Activated CD4-positive, alpha-beta T cell treated with anti-CD3 and anti-CD28 coated beads, Interleukin-2, Interleukin-6, amounts not matched to agents 100 ng/mL and 50 ng/mL, durations not matched to agents 16 hours and 8 hours (primary cell): ENCODE data around the gene BYSL.
"Not testable (repeated sequence)": the region's sequence is repeated elsewhere in the genome, so short reads cannot be mapped to it uniquely, and the experiment has no call there.

Experiments
- DNase-seq: peaks from one replicate; pipeline ENCODE4 v3.0.0-alpha.2; 2020

BYSL gene

GRCh38 chr6:41942882-41943281, 21.6 kb downstream of the BYSL start:
- DNase-seq: not testable (repeated sequence)

DNA sequence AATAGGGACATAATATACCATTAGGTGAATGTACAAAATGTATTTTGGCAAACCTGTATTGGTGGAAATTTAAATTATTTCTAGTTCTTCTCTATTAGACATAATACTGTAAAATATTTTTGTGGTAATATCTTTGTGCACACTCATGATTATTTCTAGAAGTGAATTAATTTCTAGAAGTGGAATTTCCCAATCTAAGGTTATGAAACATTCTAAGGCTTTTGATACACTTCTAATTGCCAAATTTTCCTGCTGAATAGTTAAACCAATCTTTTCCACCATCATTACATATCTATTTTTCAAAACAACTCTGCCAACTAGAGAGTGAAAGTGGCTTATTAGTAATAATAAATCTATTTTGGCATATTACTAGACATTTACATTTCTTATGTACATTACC, 22.2 kb downstream of the BYSL start:
- no peak for DNase-seq

DNA sequence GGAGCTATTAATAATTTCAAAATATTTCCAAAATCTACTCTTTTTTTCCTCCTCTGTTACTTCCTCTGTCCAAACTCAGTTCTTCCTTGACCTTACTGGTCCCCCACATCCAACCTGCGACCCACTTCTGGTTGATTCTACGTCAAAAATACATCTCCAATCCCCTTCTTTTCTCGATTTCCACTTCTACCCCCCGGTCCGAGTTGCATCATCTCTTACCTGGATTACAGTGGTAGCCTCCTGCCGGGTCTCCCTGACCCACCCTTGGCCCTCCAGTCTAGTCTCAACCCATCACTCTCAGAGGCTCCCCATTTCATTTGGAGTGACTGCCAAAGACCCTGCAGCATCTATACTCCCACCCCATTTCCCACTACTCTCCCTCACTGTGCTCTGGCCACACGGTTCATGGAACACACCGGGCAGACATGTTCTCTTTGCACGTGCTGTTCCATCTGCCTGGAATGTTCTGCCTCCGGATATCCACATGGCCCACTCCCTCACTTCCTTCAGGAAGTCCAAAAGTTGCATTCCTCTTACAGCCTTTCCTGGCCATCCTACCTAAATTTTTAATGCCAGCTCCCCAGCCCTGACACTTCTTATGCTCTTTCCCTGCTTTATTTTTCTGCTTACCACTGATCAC, 26.4 kb downstream of the BYSL start:
- DNase-seq: no peak

GRCh38 chr6:41954668-41955067, 33.4 kb downstream of the BYSL start:
- no peak for DNase-seq

DNA sequence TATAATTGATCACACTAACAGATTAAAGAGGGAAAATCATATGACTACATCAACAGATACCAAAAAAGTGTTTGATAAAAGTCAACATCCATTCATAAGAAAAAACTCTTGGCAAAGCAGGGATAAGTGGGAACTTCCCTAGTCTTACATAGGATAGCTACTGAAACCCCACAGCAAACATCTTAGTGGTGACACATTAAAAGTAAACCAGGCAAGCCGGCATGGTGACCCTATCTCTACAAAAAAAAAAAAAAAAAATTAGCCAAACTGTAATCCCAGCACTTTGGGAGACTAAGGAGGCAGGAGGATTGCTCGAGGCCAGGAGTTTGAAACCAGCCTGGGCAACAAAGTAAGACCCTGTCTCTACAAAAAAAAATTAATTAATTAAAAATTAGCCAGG, 34.1 kb downstream of the BYSL start:
- DNase-seq: no peak

DNA sequence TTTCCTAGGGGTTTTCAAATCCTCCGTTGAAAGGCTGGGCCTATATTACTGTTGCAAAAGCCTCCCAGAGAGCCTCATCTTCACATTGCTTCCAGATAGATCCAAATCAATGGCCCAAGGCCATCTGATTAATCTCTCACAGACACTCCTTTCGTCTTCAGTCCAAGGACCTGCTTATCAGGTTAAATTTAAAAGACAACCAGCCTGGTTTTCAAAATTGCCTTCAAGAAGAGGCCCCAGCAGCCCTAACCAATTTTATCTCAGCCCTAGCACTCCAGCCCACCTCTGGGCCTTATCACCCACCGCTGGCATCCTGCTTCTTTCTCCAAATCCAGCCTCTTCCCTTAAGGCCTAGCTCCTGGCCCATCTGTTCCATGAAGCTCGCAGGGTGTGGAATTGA, 35.8 kb downstream of the BYSL start:
- DNase-seq: no peak

GRCh38 chr6:41958022-41958856, 36.9 kb downstream of the BYSL start:
- DNase-seq: peak; percentile 77

GRCh38 chr6:41960028-41960427, 38.7 kb downstream of the BYSL start:
- no peak for DNase-seq

DNA sequence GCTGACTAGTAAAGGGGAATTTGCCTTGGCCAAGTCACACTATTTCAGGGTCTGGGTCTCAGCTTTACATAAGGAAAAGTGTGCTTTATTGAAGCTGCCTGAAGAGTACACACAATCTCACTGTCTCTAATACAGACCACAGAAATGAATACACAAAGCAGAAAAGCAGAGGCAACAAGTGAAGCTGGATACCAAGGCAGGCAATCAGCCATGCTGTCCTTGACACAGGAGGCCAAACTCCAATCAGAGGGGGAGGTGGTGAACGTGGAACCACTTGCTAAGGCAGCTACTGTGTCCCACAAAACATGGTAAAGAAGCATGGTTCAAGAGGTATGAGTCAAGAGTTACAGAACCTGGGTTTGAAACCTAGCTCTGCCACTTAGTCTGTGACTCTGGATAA, 42.1 kb downstream of the BYSL start:
- DNase-seq: no peak

GRCh38 chr6:41964201-41964887, 43.0 kb downstream of the BYSL start:
- DNase-seq: no peak

GRCh38 chr6:41965429-41966213, 44.3 kb downstream of the BYSL start:
- DNase-seq: no peak

DNA sequence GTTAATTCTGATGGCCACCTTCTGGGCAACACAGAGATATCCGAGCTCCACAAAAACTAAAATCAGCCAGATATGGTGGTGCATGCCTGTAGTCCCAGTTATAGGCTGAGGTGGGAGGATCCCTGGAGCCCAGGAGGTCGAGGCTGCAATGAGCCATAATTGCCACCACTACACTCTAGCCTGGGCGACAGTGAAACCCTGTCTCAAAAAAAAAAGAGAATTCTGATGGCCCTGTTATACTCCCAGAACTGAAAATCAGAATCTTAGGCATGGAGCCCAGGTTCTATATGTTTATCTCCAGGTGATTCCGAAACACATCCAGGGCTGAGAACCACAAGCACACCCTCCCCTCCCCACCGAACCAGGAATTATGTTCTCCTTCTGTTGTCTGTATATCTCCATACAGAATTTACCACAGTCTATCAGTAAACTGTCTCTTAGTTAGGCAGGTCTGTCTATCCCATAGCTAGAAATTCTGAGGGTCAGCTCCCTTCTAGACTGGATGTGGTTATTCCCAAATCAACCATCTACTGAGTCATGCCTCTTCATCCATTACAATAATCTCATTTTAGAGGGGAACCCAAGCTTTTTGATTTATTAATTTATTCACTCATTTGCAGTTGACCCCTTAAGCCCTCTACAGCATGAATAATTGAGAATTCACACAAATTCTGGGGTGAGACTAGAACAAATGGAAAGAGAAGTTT, 45.1 kb downstream of the BYSL start:
- no peak for DNase-seq

DNA sequence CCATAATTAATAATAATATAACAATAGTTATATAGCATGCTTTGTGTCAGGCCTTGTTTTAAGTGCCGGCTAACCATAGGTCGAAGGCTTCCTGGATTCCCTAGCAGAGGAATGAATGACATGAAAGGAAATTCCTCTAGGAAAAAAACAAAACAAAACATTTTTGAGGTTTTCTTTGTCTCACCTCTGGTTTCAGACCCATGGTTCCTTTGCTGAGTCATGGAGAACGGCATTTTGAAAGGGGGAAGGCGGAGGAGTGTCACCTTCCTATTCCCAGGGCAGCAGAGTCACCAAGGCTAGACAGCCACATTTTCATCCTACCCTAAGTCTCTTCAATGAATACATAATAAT, 45.6 kb downstream of the BYSL start:
- DNase-seq: no peak

DNA sequence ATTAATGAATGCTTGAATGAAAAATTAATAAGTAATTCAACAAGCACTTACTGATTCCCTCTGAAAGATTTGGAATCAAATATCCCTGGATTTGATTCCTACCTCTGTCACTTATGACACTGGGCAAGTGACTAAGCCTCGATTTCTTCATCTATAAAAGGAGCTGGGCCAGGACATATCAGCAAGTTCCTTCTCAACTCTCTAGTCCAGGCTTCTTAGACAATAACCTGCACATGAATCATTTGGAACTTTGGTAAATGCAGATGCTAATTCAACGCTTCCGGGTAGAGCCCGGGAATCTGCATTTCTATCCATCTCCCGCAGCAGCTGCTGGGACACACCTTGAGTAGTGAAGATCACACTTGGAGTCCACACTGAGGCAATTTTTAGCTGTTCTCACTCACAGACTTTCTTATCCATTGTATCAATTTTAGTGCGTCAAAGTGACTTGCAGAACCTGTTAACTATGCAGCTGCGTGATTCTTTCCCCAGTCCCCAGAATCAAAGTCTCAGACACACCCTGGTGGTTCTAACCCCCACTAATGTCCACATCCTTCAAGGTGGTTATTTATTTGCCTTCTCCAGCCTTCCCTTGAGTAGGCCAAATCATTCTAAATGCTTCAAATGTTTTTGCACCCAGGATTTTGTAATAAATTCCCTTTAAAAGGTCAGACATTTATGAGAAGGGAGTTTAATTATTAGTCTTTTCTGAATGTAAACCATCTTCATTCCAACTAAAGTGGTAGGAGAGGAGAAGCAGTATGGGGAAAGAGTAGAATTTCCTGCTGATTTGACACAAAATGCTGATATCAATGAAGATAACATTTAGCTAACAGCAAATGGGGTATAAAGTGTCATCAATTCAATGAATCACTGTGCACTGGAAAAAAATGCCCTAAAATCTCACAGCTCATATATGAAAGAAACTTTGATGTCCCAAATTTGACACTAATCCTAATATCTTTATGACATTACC, 46.3 kb downstream of the BYSL start:
- DNase-seq: no peak

- peak; percentile 20 for DNase-seq
Observed at GRCh38 chr6:41970436-41970846, 49.1 kb downstream of the BYSL start.

GRCh38 chr6:41972826-41973225, 51.5 kb downstream of the BYSL start:
- no peak for DNase-seq

DNA sequence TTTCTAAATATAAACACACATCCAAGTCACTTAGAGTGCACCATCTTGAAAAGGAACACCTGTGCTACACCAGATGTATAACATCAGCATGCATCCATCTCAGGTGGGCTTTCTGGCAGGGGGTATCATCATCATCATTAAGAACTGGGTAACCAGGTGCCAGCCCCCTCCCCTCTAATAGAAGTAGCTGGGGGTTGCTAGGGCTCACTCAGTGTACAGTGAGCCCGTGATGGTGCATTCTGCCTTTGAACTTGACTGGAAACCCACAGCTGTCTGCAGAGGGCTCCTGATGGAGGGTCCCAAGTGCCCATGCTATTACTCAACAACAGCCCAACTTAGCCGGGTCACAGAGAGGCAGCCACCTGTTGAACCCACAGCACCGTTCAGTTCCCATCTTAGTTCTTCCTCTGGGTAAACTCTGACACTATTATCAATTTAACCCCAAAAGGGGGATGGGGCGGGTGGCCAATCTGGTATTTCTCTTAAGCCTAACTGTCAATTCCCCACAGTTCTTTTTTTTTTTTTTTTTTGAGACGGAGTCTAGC, 53.1 kb downstream of the BYSL start:
- DNase-seq: no peak

- no peak for DNase-seq
Observed at GRCh38 chr6:41975276-41975675, 54.0 kb downstream of the BYSL start.

- peak; percentile 28 for DNase-seq
Observed at GRCh38 chr6:41976794-41977484, 55.6 kb downstream of the BYSL start.
